GM18861 (cell line): ENCODE results near the gene CD6.

ENCODE experiments used
- ATAC-seq: cut with Tn5 transposase; IDR thresholded peaks from one replicate; pipeline ENCODE4 v1.9.1; 2021; ENCODE audit not compliant: unreplicated experiment

The CD6 gene

DNA sequence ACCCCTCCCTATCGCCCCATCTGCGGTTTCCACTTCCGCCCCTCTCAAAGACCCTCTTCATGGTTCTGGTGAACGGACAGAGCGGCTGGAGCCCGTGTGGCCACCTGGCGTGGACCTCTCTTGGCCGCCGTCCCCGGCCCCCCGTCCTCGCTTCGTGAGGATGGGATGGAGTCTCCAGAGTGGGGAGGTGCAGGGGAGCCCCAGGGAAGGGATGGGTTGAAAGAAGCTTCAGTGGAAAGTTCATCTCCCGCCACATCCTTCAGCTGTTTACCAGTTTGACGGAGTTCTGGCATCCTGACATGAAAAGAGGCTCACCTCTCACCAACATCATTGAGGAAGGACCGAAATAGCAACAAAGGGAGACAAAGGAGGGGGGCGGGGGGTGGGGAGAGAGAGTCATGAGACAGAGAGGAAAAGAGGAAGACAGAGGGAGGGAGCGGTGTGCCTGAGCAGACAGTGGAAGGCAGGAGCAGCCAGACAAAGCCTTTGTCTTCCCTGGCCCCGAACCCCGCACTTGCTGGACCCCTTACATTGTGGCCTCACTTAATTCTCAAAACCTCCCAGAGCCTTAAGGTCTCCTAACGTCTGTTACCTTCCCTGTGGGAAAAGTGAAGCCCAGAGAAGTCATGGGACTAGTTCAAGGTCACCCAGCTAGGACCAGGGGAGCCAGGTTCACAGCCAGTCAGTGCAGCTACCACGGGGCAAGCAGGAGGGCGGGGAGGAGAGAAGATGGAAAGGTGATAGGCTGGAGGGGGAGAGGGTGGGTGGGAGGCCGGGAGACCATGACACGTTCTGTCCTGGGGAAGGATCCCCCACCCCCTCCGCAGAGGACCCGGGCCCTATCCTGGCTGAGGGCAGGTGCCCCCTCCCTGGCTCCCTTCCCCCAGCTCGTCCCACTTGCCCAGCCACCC lies 54.9 kb downstream of the CD6 start:
- ATAC-seq = no peak

GRCh38 chr11:61027141-61027840 lies 55.8 kb downstream of the CD6 start:
- no peak for ATAC-seq

- peak; percentile 80 for ATAC-seq
These were observed 56.8 kb downstream of the CD6 start for GRCh38 chr11:61028135-61028729.

GRCh38 chr11:61032824-61033223 lies 61.3 kb downstream of the CD6 start:
- no peak for ATAC-seq

- ATAC-seq = no peak
These were observed 61.9 kb downstream of the CD6 start for GRCh38 chr11:61033417-61033816.

DNA sequence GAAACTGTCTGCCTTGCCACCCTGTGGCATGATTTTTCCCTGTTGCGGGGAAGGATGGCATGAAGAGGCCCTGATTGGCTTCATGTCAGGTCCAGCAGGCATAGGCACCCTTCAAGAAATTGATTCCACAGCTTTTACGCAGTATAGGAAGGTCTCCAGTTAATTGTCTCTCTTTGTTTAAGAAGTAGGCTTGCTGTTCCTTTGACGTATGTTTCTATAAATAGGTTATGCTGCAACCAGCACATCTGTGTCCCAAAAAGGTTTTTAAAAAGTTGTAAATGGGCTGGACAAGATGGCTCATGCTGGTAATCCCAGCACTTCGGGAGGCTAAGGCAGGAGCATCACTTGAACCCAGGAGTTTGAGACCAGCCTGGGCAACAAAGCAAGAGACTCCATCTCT lies 62.6 kb downstream of the CD6 start:
- no peak for ATAC-seq

GRCh38 chr11:61034704-61035525 lies 63.4 kb downstream of the CD6 start:
- ATAC-seq = no peak

- ATAC-seq = no peak
These were observed 64.0 kb downstream of the CD6 start for GRCh38 chr11:61035526-61035835.

- no peak for ATAC-seq
These were observed 66.1 kb downstream of the CD6 start for GRCh38 chr11:61037441-61038093.

DNA sequence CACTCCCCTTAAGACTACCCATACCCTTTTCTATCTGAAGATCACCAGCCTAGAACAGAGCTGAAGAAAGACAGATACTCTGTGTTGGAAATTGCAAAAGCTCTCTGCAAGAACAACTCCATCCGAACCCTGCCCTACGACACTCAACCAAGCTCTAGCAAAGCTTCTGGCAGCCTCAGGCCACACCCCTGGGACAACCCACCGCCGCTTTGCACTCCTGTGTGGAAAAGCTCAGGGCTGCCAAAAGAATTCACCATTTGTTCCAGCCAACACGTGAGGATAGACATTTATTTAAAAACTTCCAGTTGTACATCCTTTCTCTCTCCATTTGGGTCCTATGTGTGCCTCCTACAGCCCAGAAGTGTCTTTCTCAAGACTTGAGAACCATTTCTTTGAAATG lies 68.4 kb downstream of the CD6 start:
- no peak for ATAC-seq

GRCh38 chr11:61041755-61042518 lies 70.5 kb downstream of the CD6 start:
- peak; percentile 71 for ATAC-seq

GRCh38 chr11:61042537-61042936 lies 71.1 kb downstream of the CD6 start:
- no peak for ATAC-seq

GRCh38 chr11:61042961-61043540 lies 71.6 kb downstream of the CD6 start:
- peak; percentile 42 for ATAC-seq

DNA sequence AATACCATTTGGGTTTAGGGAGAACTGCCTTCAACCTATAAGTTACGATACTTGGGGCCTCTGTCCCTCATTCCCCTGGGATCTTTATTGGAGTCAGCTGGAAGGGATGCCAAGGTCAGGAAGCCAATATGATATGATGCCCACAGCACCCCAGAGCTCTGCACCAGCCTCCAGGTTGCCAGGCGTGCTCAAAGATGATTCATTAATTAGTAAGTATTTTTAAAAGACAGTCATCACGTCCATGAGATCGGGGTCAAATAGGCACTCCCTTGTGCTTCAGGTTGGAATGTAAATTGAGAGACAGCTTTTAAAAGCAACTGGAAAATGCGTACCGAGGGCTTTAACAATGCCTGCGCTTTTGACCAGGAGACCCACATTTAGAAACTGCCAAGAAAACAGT lies 73.8 kb downstream of the CD6 start:
- no peak for ATAC-seq

DNA sequence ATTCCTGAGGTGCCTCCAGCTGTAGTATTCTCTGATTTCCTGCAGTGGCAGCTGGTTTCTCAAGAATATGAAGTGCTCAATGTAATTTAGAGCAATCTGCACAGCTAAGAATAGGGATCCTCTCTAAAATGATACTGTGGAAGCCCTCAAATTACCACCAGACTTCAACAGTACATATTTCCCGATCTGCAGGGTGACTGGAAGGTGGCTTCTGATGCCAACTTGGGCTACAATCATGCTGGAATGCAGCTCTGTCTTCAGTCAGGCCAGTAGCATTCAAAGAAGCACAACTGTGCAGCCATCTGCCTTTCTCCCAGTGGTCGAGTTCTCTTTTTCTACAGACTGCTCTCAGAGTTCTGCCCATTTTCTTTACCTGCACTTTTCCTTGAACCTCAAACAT lies 75.4 kb downstream of the CD6 start:
- ATAC-seq = no peak

- no peak for ATAC-seq
These were observed 77.0 kb downstream of the CD6 start for GRCh38 chr11:61048368-61049062.

GRCh38 chr11:61049063-61049377 lies 77.5 kb downstream of the CD6 start:
- ATAC-seq = no peak

DNA sequence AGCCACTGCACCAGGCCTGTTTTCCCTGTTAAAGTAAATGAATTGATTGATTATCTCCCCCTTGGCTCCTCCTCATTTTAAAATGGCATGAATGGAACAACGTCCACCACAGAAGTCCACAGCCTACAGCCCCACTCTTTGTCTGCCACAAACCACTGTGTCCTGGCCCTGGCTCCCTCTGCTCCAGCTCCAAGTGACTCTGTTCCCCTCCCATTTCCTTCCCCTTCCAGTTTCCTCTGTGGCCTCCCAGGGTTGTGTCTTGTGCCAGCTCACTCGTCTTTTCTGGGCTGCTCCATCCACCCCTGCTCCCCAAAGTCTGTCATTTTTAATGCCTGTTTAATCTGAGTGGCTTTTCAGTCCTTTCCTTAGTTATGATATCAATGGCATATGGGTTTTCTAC lies 78.4 kb downstream of the CD6 start:
- no peak for ATAC-seq
